ENCODE results near the gene ASIC5.

ASIC5 gene

GRCh38 chr4:155887045-155887444 lies 21.0 kb upstream of the ASIC5 start:
- DNase-seq (ENCODE audit: low read depth, low spot score) = no peak
- H3K4me3 ChIP-seq (ENCODE audit: low read length) = no peak overlapping the region

- DNase-seq (ENCODE audit: low read depth, low spot score) = no peak
- H3K4me3 ChIP-seq (ENCODE audit: low read length) = no peak overlapping the region
Measured at GRCh38 chr4:155885666-155886065, 19.6 kb upstream of the ASIC5 start.

DNA sequence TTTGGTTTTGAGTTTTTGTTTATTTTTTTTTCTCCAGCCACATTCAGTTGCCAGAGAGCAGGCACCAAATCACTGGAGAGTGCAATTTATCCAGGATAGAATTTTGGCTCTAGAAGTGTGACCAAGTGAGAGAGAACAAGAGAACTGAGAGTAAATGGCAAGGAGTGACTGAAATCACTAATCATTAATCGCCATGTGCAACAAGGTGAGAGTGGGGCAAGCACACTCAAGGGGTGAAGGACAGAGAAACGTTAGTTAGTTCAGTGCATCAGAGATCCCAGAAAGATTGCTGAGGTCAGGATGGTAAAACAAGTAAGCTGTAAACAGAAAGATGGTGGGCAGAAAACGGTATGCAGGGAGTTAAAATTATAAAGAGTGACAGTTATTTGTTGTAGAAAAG lies 17.8 kb upstream of the ASIC5 start:
- H3K4me3 ChIP-seq (ENCODE audit: low read length) = no peak overlapping the region
- no peak for DNase-seq (ENCODE audit: low read depth, low spot score)

DNA sequence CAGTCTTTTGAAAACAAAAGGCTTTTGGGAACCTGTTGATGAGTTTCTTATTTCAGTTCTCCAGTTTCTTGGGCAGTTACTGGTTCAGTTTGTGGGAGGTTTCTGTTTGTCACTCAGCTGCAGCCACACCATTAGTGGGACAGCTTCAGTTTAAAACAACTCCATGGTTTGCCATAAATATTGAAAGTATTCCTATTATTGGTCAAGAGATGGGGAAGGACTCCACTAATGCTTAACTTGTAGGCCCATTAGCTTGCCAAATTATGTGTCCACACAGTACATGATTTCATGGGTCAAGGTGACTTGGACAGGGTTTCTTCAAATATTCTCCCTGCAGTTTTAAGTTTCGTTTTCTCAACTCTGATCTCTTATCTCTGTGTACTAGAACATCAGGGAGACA lies 15.5 kb upstream of the ASIC5 start:
- no peak for DNase-seq (ENCODE audit: low read depth, low spot score)
- no peak overlapping the region for H3K4me3 ChIP-seq (ENCODE audit: low read length)

- no peak overlapping the region for H3K4me3 ChIP-seq (ENCODE audit: low read length)
- no peak for DNase-seq (ENCODE audit: low read depth, low spot score)
Measured at GRCh38 chr4:155879767-155880166, 13.7 kb upstream of the ASIC5 start.

DNA sequence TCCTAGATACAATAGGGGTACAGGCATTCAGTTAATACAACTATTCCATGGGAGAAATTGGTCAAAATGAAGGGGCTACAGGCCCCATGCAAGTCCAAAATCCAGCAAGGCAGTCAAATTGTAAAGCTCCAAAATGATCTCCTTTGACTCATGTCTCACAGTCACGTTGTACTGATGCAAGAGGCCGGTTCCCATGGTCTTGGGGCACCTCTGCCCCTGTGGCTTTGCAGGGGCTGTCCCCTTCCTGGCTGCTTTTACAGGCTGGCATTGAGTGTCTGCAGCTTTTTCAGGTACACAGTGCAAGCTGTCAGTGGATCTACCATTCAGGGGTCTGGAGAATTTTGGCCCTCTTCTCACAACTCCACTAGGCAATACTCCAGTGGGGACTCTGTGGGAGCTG lies 12.5 kb upstream of the ASIC5 start:
- no peak overlapping the region for H3K4me3 ChIP-seq (ENCODE audit: low read length)
- no peak for DNase-seq (ENCODE audit: low read depth, low spot score)

- H3K4me3 ChIP-seq (ENCODE audit: low read length) = no peak overlapping the region
- no peak for DNase-seq (ENCODE audit: low read depth, low spot score)
Measured at GRCh38 chr4:155877971-155878370, 11.9 kb upstream of the ASIC5 start.

DNA sequence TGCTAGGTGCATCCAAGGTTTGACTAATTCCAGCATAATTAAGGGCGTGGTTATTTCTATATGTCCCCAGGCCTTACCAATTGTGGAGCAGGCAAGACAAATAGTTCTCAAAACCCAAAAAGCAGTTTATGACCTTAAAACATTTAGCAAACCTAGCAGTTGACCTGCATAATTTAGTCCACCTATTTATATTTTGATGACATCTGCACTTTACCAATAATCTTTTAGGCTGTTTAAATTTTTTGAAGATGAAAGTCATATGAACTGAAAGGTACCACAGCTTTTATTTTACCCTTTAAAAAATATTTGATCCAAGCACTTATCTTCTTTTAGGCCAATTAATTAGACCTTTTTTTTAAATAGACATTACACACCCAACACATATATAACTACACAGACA lies 9.8 kb upstream of the ASIC5 start:
- no peak overlapping the region for H3K4me3 ChIP-seq (ENCODE audit: low read length)
- no peak for DNase-seq (ENCODE audit: low read depth, low spot score)

DNA sequence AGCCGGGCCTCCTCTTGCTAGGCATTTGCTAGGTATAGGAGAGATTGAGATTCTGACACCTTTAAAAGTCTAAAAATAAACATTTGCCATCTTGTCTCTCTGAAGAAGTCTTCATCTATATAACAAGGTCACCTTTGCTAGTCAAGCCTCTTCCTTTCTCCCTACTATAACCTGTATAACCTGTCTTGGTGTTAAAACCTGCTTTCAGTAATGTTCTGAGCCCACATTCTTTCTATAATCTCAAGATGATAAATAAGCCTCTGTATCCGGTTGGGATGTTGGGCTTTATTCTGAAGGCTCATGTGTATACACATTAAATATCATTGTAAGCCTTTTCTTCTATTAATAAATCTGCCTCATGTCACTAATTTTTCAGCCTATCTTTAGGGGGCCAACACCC lies 10.2 kb downstream of the ASIC5 start:
- no peak overlapping the region for H3K4me3 ChIP-seq (ENCODE audit: low read length)
- no peak for DNase-seq (ENCODE audit: low read depth, low spot score)

DNA sequence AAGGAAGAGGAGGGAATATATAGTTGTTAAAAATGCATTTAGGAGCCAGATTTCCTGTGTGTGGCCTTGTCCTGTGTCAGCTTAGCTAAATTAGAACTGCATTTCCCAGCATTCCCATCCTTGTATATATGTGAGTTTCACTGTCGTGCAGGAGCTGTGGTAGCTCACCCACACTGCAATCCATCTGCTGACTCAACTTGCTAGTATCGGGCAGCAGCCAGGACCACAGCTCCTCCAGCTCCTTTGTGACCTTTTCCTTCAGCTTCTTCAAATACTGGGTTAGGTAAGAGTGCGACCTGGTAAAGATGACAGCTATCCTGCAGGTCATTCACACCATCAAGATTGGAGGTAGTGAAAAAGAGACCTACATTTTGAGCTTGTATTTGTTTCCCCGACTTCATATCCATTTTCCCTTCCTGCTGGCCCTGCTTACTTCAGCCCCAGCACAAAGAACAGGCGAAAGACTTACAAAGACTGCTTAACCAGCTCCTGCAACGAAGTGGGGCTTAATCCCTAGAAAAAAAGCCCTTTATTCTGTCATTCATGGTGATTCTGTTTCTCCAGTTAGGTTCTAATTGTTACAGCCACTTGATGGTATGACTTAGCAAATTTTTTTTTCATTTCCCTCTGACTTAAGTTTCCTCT lies 11.4 kb downstream of the ASIC5 start:
- H3K4me3 ChIP-seq (ENCODE audit: low read length) = no peak overlapping the region
- no peak for DNase-seq (ENCODE audit: low read depth, low spot score)

- DNase-seq (ENCODE audit: low read depth, low spot score) = no peak
Measured at GRCh38 chr4:155853189-155853588, 12.9 kb downstream of the ASIC5 start.

DNA sequence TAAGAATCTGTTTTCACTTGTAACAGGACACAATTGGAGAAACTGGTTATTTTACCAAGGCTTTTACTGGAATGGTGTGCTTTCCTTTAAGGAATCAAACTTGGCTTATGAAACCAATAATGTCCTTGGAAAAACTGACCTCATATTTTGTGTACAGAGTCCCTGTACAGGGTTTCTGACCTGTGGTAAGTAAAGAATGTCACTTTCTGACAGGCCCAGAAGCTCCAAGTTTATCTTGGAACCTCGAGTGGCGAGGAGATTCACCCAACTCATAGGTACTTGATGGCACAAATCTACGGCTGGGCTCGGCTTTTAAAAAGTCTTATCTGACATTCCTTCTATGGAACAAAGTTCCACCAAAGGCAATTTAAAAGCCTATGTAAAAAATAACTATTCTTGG lies 17.0 kb downstream of the ASIC5 start:
- no peak overlapping the region for H3K4me3 ChIP-seq (ENCODE audit: low read length)
- no peak for DNase-seq (ENCODE audit: low read depth, low spot score)

More at GRCh38 chr4:155853189-155853588, 12.9 kb downstream of the ASIC5 start:
- no peak overlapping the region for H3K4me3 ChIP-seq (ENCODE audit: low read length)

DNA sequence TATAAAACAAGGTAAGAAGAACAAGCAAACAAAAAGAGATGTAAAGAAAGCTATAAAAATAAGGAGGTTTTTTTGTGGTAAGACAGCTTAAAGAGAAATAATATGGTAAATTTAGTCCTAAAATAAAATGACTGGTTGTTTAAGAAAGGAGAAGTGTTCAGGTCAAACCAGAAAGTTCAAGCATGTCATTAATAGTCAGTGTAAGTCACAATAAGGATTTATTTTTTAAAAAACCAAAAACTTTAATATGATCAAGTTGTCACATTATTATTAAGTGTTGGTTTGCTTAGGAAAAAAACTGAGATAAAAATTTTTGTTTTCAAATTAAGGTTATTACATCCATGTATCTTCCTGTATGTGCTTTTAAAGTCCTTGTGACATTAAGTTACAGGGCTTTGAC lies 19.1 kb downstream of the ASIC5 start:
- no peak overlapping the region for H3K4me3 ChIP-seq (ENCODE audit: low read length)
- no peak for DNase-seq (ENCODE audit: low read depth, low spot score)

DNA sequence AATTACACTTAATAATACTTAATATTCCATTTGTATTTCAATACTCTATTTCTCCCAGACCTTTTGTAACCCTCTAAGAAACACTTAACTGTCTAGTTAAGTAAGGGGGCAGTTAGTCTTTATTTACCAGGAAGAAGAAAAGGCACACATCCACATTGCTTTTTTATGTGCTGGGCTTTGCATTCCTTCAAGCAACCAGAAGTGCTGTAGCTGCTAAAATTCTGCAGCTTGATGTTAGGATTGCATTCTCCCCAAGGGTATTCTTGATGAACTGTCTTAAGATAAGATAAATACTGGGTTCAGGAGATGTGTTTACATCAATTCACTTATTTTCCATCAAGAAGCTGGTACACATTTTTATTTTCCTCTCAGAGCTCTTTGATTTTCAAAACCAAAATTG lies 24.0 kb downstream of the ASIC5 start:
- DNase-seq (ENCODE audit: low read depth, low spot score) = no peak
- no peak overlapping the region for H3K4me3 ChIP-seq (ENCODE audit: low read length)

DNA sequence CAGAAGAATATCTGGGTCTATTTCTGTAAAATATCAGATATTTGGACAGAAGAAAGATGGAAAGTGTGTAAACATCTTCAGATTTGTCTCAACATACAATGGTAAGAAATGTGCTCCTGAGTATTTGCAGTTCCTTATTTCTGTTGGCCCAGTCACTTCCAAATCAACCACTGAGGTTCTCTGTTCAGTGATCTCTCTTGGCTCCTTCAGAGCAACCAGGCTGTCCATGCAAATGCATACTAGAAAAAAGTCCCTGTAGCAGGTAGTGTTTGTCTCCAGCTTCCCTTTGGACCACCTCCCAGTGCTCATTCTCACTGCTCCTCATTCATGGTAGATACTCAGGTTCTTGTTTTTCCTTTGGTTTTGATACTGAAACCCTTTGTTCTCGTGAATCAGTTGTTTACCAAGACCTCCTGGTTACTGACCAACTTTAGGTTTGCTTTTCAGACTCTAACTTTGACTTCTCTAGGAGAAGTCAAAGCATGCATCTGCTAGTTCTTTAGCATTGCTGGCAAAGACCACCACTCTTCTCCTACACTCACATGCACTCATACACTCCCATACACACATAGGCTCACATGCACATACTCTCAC lies 28.8 kb downstream of the ASIC5 start:
- H3K4me3 ChIP-seq (ENCODE audit: low read length) = no peak overlapping the region
- DNase-seq (ENCODE audit: low read depth, low spot score) = no peak

DNA sequence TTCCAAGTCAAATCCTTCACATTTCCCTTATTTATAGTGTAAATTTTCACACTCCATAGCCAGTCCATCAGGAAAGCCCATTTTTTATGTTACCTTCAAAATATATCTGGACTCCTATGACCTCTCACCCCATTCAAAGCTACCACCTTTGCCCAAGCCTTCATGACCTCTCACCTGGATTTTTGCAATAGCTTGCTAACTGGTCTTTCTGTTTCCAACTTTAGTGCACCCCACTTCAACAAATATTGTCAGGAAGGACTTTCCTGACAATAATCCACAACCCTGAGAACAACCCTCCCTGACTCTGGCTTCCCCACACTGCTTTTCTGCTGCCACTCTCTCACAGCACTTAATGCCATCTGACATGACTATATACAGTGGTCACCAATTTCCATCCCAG lies 33.4 kb downstream of the ASIC5 start:
- DNase-seq (ENCODE audit: low read depth, low spot score) = no peak
- no peak overlapping the region for H3K4me3 ChIP-seq (ENCODE audit: low read length)

- H3K4me3 ChIP-seq (ENCODE audit: low read length) = no peak overlapping the region
- no peak for DNase-seq (ENCODE audit: low read depth, low spot score)
Measured at GRCh38 chr4:155828628-155829027, 37.4 kb downstream of the ASIC5 start.

GRCh38 chr4:155822572-155822971 lies 43.5 kb downstream of the ASIC5 start:
- DNase-seq (ENCODE audit: low read depth, low spot score) = no peak
- no peak overlapping the region for H3K4me3 ChIP-seq (ENCODE audit: low read length)

DNA sequence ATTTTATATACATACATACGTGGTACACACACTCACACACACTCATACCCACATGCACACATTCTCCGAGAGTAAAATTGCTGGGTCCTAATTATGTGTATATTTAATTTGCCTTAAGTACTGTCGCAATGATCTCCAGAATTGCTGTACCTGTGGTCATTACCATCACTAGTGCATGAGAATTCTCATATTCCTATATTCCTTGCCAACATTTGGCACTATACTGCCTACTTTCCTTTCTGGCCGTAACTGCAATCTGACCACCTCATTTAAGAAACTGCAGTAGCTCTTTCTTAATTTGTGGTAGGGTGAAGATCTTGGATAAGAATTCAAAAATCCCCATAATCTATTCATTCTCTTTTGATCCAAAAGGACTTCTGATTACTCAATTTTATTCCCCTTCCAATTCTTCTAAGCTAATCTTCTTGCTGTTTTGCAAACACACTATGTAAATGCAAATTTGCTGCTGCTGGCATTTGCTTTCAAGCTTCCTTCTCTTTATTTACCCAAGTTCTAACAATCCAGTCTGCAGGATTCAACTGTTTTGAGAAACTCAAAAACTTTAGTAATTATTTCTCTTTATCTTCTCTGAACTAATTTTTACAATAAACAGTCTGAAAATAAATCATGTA lies 45.1 kb downstream of the ASIC5 start:
- H3K4me3 ChIP-seq (ENCODE audit: low read length) = no peak overlapping the region
- DNase-seq (ENCODE audit: low read depth, low spot score) = no peak

GRCh38 chr4:155819066-155819465 lies 47.0 kb downstream of the ASIC5 start:
- DNase-seq (ENCODE audit: low read depth, low spot score) = no peak

GRCh38 chr4:155818639-155819038 lies 47.4 kb downstream of the ASIC5 start:
- H3K4me3 ChIP-seq (ENCODE audit: low read length) = no peak overlapping the region
- DNase-seq (ENCODE audit: low read depth, low spot score) = no peak

More at GRCh38 chr4:155819066-155819465, 47.0 kb downstream of the ASIC5 start:
- no peak overlapping the region for H3K4me3 ChIP-seq (ENCODE audit: low read length)
